ENCODE measurements around the gene CRKL. TPM values are rescaled to one million over a fixed set of nuclear protein-coding genes. Genes with fewer than 3 reads are reported as not detected.

CRKL gene
- polyA plus RNA-seq, 2 of the 4 experiments (the other 2 are of a cell fraction): 21.4 to 22.8 TPM

- DNase-seq (ENCODE audit: low read depth in 1 of 2, low spot score in 1 of 2) (no peak), ATAC-seq (no peak), FAIRE-seq (no peak)
- Histone ChIP-seq H3K9me3 (no peaks in the 10 kb centered on the region), H3K4me1 (peaks cover 9% of the 10 kb centered on the region; the same call in 2 of the 3 replicates), H3K27ac (no peak overlapping the region), H3K4me3 (no peak overlapping the region), H3K4me2 (no peak overlapping the region)
- TF ChIP-seq FOXS1 (CRISPR knock-in tag; IDR thresholded peaks at IDR 0.05): no peak
- no peak for TF ChIP-seq ZC3H11A (IDR thresholded peaks at IDR 0.05)
- TF ChIP-seq MAFK (IDR thresholded peaks at IDR 0.05; ENCODE audit: partially characterized antibody): no peak
- no peak for TF ChIP-seq ATOH8 (CRISPR knock-in tag; IDR thresholded peaks at IDR 0.05; ENCODE audit: low read depth)
- no peak for TF ChIP-seq NFE2L2 (conservative IDR thresholded peaks at IDR 0.05; ENCODE audit: low read length)
- no peak for TF ChIP-seq FOSL2 (IDR thresholded peaks at IDR 0.05)
- no peak for TF ChIP-seq FOSL2 (CRISPR knock-in tag; IDR thresholded peaks at IDR 0.05)
- no peak for TF ChIP-seq ELK1 (IDR thresholded peaks at IDR 0.05; ENCODE audit: low read depth, low read length)
- TF ChIP-seq PBX3 (IDR thresholded peaks at IDR 0.05): no peak
- TF ChIP-seq NR3C1 (IDR thresholded peaks at IDR 0.05): no peak
- TF ChIP-seq SMC3 (IDR thresholded peaks at IDR 0.05): no peak
- 92% methylated on average over 7 of the region's 13 CpGs for WGBS (ENCODE audit: missing lambda C conversion rate)
- ChIA-PET CTCF (no interaction called here), POLR2A (no interaction called here)
Observed at GRCh38 chr22:20997536-20998257, 80.5 kb downstream of the CRKL start.

- whole genome bisulfite sequencing (ENCODE audit: missing lambda C conversion rate): 63% methylated on average over 4 of the region's 7 CpGs
- no peak for DNase-seq (ENCODE audit: low read depth in 1 of 2, low spot score in 1 of 2)
- H3K9me3 ChIP-seq: no peaks in the 10 kb centered on the region
- H3K4me1 ChIP-seq: peaks cover 16% of the 10 kb centered on the region; the same call in 2 of the 3 replicates
- ChIA-PET CTCF (interaction anchor here (1.5 to 1.8 kb wide), 2 partner anchors 17 to 113 kb away, joined by 7 to 8 read pairs; partner anchors contain the start of gene LZTR1), POLR2A (interaction anchor here (1.1 to 1.9 kb wide), 3 partner anchors 16 to 194 kb away, joined by 3 to 12 read pairs (median 4); partner anchors contain the start of gene LZTR1)
- TF ChIP-seq POLR2A (IDR thresholded peaks at IDR 0.05; ENCODE audit: low read length) (peak; percentile 15; the same call in 1 of the 2 replicates), HDAC2 (IDR thresholded peaks at IDR 0.05) (no peak), JUN (IDR thresholded peaks at IDR 0.05) (peak in 1 of 2 experiments; percentile 16; a peak in 2 of 5 replicates), BCL3 (IDR thresholded peaks at IDR 0.05) (no peak), MAFK (IDR thresholded peaks at IDR 0.05; ENCODE audit: partially characterized antibody) (no peak), FOXS1 (CRISPR knock-in tag; IDR thresholded peaks at IDR 0.05) (no peak)
- FAIRE-seq: no peak
- no peak for ATAC-seq
- no peak overlapping the region for H3K4me3 ChIP-seq
- no peak overlapping the region for H3K27ac ChIP-seq
- no peak overlapping the region for H3K4me2 ChIP-seq
Observed at GRCh38 chr22:20998411-20999336, 81.5 kb downstream of the CRKL start.

All from A549 (cell line).